SK-N-SH (cell line): ENCODE results near the gene PEX11A. TPM values are rescaled to one million over a fixed set of nuclear protein-coding genes. Genes with fewer than 3 reads are reported as not detected.

Experiments
- CTCF ChIA-PET: fragments of 300-600, 350-600 bp; formaldehyde crosslinking; extraction: SDS; loops from one replicate; lab custom pipeline; 2021; lab: Yijun Ruan, JAX
- POLR2A ChIA-PET: fragments of 350-600 bp; sonication (Branson Sonifier 250); formaldehyde crosslinking; extraction: SDS; loops from one replicate; lab custom pipeline; 2020; ENCODE audit warnings: antibody characterized with exemption, inconsistent platforms; lab: Yijun Ruan, JAX
- DNase-seq: peaks from one replicate; pipeline ENCODE4 v3.0.0; 2012
- H2AFZ ChIP-seq: fragments of 200-600 bp; sonication (generic); 2 replicates; pipeline ENCODE4 v1.8.1; 2016; ENCODE audit warnings: antibody characterized with exemption, mild to moderate bottlenecking, low read depth
- H3F3A ChIP-seq: fragments of 200-600 bp; sonication (generic); replicated peaks from 2 replicates; pipeline ENCODE3; 2016; ENCODE audit warnings: antibody characterized with exemption, mild to moderate bottlenecking; ENCODE audit not compliant: insufficient read depth
- H3K27ac ChIP-seq, 2 experiments: fragments of 200-500 bp in 1 of 2; fragments of 200-600 bp in 1 of 2; sonication (Bioruptor generic) in 1 of 2; sonication (generic), shearing (Covaris generic) in 1 of 2; 2 replicates each; pipeline versions ENCODE4 v1.5.1 to v1.6.1; 2014 to 2016; ENCODE audit warnings: low read depth in 2 of 2, inconsistent platforms in 1 of 2, low read length in 1 of 2, mild to moderate bottlenecking in 1 of 2, mixed read lengths in 1 of 2
- H3K27me3 ChIP-seq: fragments of 200-600 bp; sonication (generic), shearing (Covaris generic); 2 replicates; pipeline ENCODE4 v1.6.1; 2016; ENCODE audit warnings: mixed run types; ENCODE audit not compliant: insufficient read depth
- H3K36me3 ChIP-seq, 2 experiments: fragments of 200-500 bp in 1 of 2; fragments of 200-600 bp in 1 of 2; sonication (Bioruptor generic) in 1 of 2; sonication (generic) in 1 of 2; replicated peaks in 1 of 2; 2 replicates each; pipeline versions ENCODE3 to v1.5.1; 2014 to 2016; ENCODE audit warnings: low read length in 1 of 2, mild to moderate bottlenecking in 1 of 2; ENCODE audit not compliant: insufficient read depth in 2 of 2, control insufficient read depth in 1 of 2
- H3K4me1 ChIP-seq, 2 experiments: fragments of 200-500 bp in 1 of 2; fragments of 200-600 bp in 1 of 2; sonication (Bioruptor generic) in 1 of 2; sonication (generic), shearing (Covaris generic) in 1 of 2; 2 replicates each; pipeline versions ENCODE4 v1.5.1 to v1.6.1; 2014 to 2016; ENCODE audit warnings: low read depth in 1 of 2, low read length in 1 of 2, mixed run types in 1 of 2; ENCODE audit not compliant: insufficient read depth in 2 of 2, control insufficient read depth in 1 of 2
- H3K4me2 ChIP-seq: fragments of 200-600 bp; sonication (generic), shearing (Covaris generic); 2 replicates; pipeline ENCODE4 v1.6.1; 2017; ENCODE audit warnings: mixed run types
- H3K4me3 ChIP-seq, 2 experiments: fragments of 200-500 bp in 1 of 2; fragments of 200-600 bp in 1 of 2; sonication (Bioruptor generic) in 1 of 2; sonication (generic), shearing (Covaris generic) in 1 of 2; 2 replicates each; pipeline versions ENCODE4 v1.5.1 to v1.8.1; 2014 to 2016; ENCODE audit warnings: low read depth in 2 of 2, inconsistent platforms in 1 of 2, low read length in 1 of 2, mild to moderate bottlenecking in 1 of 2, mixed read lengths in 1 of 2, moderate library complexity in 1 of 2
- H3K79me2 ChIP-seq: fragments of 200-600 bp; sonication (generic); 2 replicates; pipeline ENCODE4 v1.8.1; 2017; ENCODE audit warnings: mild to moderate bottlenecking; ENCODE audit not compliant: insufficient read depth
- H3K9ac ChIP-seq: fragments of 200-600 bp; sonication (generic); 2 replicates; pipeline ENCODE4 v1.6.1; 2017; ENCODE audit warnings: mixed run types
- H3K9me2 ChIP-seq: fragments of 200-600 bp; sonication (generic); 2 replicates; pipeline ENCODE4 v1.6.1; 2017; ENCODE audit warnings: mixed run types
- H3K9me3 ChIP-seq: fragments of 200-600 bp; sonication (generic); 2 replicates; pipeline ENCODE4 v1.6.1; 2017; ENCODE audit warnings: mixed run types, mild to moderate bottlenecking, moderate library complexity
- H4K20me1 ChIP-seq: fragments of 200-600 bp; sonication (generic); 2 replicates; pipeline ENCODE4 v1.6.1; 2017; ENCODE audit warnings: mild to moderate bottlenecking, mixed run types; ENCODE audit not compliant: insufficient read depth
- EP300 ChIP-seq, 2 experiments: IDR thresholded peaks; 2 replicates each; pipeline versions ENCODE4 v1.4.0 to v1.6.1; 2012; ENCODE audit warnings: borderline replicate concordance in 1 of 2, low read depth in 1 of 2, low read length in 1 of 2
- FOXM1 ChIP-seq: IDR thresholded peaks from 2 replicates; pipeline ENCODE4 v1.4.0; 2012; ENCODE audit warnings: low read depth, mild to moderate bottlenecking
- RXRA ChIP-seq: IDR thresholded peaks from 2 replicates; pipeline ENCODE4 v1.4.0; 2012; ENCODE audit warnings: low read depth, mild to moderate bottlenecking, borderline replicate concordance
- TAF1 ChIP-seq: IDR thresholded peaks from 2 replicates; pipeline ENCODE4 v1.6.1; 2012; ENCODE audit warnings: low read depth, mild to moderate bottlenecking, low read length, moderate library complexity, borderline replicate concordance
- TEAD4 ChIP-seq: IDR thresholded peaks from 2 replicates; pipeline ENCODE4 v1.4.0; 2012; ENCODE audit warnings: mild to moderate bottlenecking, borderline replicate concordance; ENCODE audit not compliant: insufficient read depth
- WGBS: methylation state at CpG from one replicate; pipeline ENCODE4 v1.1.6; 2017; ENCODE audit warnings: low lambda C conversion rate; 5-methylcytosine and 5-hydroxymethylcytosine counted together
- polyA plus RNA-seq, 3 experiments: library from polyadenylated mRNA; depleted of rRNA; stranded (reverse); fragments of >200 nt; gene quantifications; 2 replicates each; pipeline ENCODE4 v1.2.3, GENCODE V29; 2012
- small RNA-seq, 7 experiments: library from RNA; depleted of rRNA; stranded (forward); fragments of <200 nt; gene quantifications; one replicate each; pipeline ENCODE3, GENCODE V24; 2012
- TF ChIP-seq, protein P1 (sequence below): IDR thresholded peaks from 2 replicates; pipeline ENCODE4 v1.4.0; 2012; ENCODE audit warnings: low read depth, borderline replicate concordance
- TF ChIP-seq, protein P2 (sequence below): IDR thresholded peaks from 2 replicates; pipeline ENCODE4; 2012

PEX11A gene
- polyA plus RNA-seq, 1 of the 3 experiments (the other 2 are of a cell fraction) = 6.1 TPM

DNA sequence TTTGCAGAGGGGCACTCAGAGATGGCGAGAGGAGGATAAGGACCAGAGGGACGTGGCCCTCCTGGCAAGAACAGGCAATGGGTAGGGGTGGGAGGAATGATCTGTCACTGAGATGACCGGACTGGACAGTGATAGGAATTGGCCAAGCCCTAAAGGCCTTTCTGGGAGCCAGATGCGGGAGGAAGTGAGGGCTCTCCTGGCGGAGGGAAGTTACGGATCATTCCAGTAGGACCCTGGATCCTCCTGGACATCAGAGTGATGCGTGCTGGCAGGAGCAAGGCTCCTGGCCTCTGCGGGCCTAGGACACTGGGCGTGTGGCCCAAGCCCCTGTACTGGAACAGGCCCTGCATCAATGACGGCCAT is 58.7 kb downstream of the PEX11A start:
- Histone ChIP-seq H3K9ac (no peak overlapping the region), H3K79me2 (no peaks in the 10 kb centered on the region), H3K4me1 (no peaks in the 10 kb centered on the region), H3K4me3 (no peak overlapping the region), H3K27me3 (no peaks in the 10 kb centered on the region), H3K9me3 (no peaks in the 10 kb centered on the region), H3K36me3 (peaks cover 31 to 59% of the 10 kb centered on the region in 2 experiments), H2AFZ (no peak overlapping the region), H3K9me2 (no peaks in the 10 kb centered on the region), H3K4me2 (no peak overlapping the region), H3K27ac (no peak overlapping the region), H3F3A (no peaks in the 10 kb centered on the region), H4K20me1 (no peaks in the 10 kb centered on the region)
- no peak for TF ChIP-seq RXRA
- no peak for TF ChIP-seq TAF1
- TF ChIP-seq, protein P1, sequence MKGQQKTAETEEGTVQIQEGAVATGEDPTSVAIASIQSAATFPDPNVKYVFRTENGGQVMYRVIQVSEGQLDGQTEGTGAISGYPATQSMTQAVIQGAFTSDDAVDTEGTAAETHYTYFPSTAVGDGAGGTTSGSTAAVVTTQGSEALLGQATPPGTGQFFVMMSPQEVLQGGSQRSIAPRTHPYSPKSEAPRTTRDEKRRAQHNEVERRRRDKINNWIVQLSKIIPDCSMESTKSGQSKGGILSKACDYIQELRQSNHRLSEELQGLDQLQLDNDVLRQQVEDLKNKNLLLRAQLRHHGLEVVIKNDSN = no peak
- TF ChIP-seq TEAD4 = no peak
- TF ChIP-seq EP300 (IDR thresholded peaks at IDR 0.05; ENCODE audit: borderline replicate concordance in 1 of 2, low read depth in 1 of 2, low read length in 1 of 2) = no peak
- TF ChIP-seq FOXM1 = no peak
- TF ChIP-seq, protein P2, sequence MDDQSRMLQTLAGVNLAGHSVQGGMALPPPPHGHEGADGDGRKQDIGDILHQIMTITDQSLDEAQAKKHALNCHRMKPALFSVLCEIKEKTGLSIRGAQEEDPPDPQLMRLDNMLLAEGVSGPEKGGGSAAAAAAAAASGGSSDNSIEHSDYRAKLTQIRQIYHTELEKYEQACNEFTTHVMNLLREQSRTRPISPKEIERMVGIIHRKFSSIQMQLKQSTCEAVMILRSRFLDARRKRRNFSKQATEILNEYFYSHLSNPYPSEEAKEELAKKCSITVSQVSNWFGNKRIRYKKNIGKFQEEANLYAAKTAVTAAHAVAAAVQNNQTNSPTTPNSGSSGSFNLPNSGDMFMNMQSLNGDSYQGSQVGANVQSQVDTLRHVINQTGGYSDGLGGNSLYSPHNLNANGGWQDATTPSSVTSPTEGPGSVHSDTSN = no peak
- WGBS = 85% methylated on average over 8 of the region's 10 CpGs
- DNase-seq = peak; percentile 34
- ChIA-PET CTCF (interaction anchor here (3.1 kb wide), 1 partner anchor 15 kb away, joined by 10 read pairs; no protein-coding TSS in a partner anchor), POLR2A (no interaction called here)

Small RNAs within 50 kb of the gene (small RNA-seq; reads per million reads assigned to genes)
- gene RNU6-132P = 0 to 1.1 (median 0.20) reads per million in 7 experiments

Other genes with a start within 250 kb of the PEX11A start
- gene RHCG, start 194.2 kb downstream of the PEX11A start, polyA plus RNA-seq (2012; rRNA removed) = not detected in 2 replicates
- gene TICRR, start 115.3 kb downstream of the PEX11A start, polyA plus RNA-seq (2012; rRNA removed) = 2.0 and 3.2 TPM in 2 replicates
- gene KIF7, start 35.3 kb downstream of the PEX11A start, polyA plus RNA-seq (2012; rRNA removed) = 11.2 and 12.0 TPM in 2 replicates
- gene PLIN1, start 11.4 kb downstream of the PEX11A start, polyA plus RNA-seq (2012; rRNA removed) = 0.08 TPM in 2 replicates
- 0.35 and 0.57 TPM in 2 replicates for gene WDR93, start 57 bp upstream of the PEX11A start, polyA plus RNA-seq (2012; rRNA removed)
- 0.52 and 0.74 TPM in 2 replicates for gene MESP1, start 60.5 kb upstream of the PEX11A start, polyA plus RNA-seq (2012; rRNA removed)
- 0.21 and 0.31 TPM in 2 replicates for gene MESP2, start 85.6 kb upstream of the PEX11A start, polyA plus RNA-seq (2012; rRNA removed)
- 25.8 and 51.0 TPM in 2 replicates for gene ANPEP, start 124.1 kb upstream of the PEX11A start, polyA plus RNA-seq (2012; rRNA removed)
- 11.9 and 19.4 TPM in 2 replicates for gene AP3S2, start 203.2 kb upstream of the PEX11A start, polyA plus RNA-seq (2012; rRNA removed)
- gene ARPIN, start 222.2 kb upstream of the PEX11A start, polyA plus RNA-seq (2012; rRNA removed) = 13.0 and 13.5 TPM in 2 replicates